Effector memory CD8-positive, alpha-beta T cell (primary cell): Measurements from ENCODE around the gene GPHB5.

ENCODE experiments used
- ATAC-seq: fragments of 150-1000 bp; cut with Tn5 transposase; replicated peaks from 2 replicates; pipeline ENCODE4 v1.10.0; 2021; ENCODE audit warnings: mild to moderate bottlenecking, moderate library complexity
- DNase-seq, 3 experiments: peaks; one replicate each; pipeline ENCODE4 v3.0.0; 2021
- H3K27ac Mint-ChIP-seq, 2 donors: one replicate each; pipeline ENCODE4 v1.8.0; 2022; ENCODE audit warnings: mild to moderate bottlenecking in 2 of 2, mixed read lengths in 2 of 2, moderate library complexity in 2 of 2
- H3K27me3 Mint-ChIP-seq, 2 donors: one replicate each; pipeline ENCODE4 v1.8.0; 2022; ENCODE audit warnings: mixed read lengths in 2 of 2
- H3K36me3 Mint-ChIP-seq: one replicate; pipeline ENCODE4 v1.8.0; 2022; ENCODE audit warnings: mild to moderate bottlenecking, moderate library complexity, mixed read lengths; ENCODE audit not compliant: insufficient read depth
- H3K4me1 Mint-ChIP-seq, 2 donors: one replicate each; pipeline ENCODE4 v1.8.0; 2022; ENCODE audit warnings: low read depth in 2 of 2, mixed read lengths in 2 of 2
- H3K4me3 Mint-ChIP-seq, 2 donors: one replicate each; pipeline ENCODE4 v1.8.0; 2022; ENCODE audit warnings: mild to moderate bottlenecking in 2 of 2, mixed read lengths in 2 of 2, moderate library complexity in 2 of 2
- H3K9me3 Mint-ChIP-seq, 2 donors: one replicate each; pipeline ENCODE4 v1.8.0; 2022; ENCODE audit warnings: mixed read lengths in 2 of 2
- total RNA-seq, 9 experiments: gene quantifications; one replicate each; lab custom pipeline; 2026; lab: John Stamatoyannopoulos, UW

Gene GPHB5
- total RNA-seq: 0 reads per million in 9 experiments

- Mint-ChIP-seq H3K4me3 (no peak within 1 kb of the TSS), H3K27me3 (peaks cover 36 to 72% of the 10 kb centered on the region in 2 donors), H3K27ac (no peak within 1 kb of the TSS), H3K9me3 (no peaks in the 10 kb centered on the region), H3K36me3 (no peaks in the 10 kb centered on the region), H3K4me1 (no peaks in the 10 kb centered on the region)
- DNase-seq: no peak
- no peak for ATAC-seq
Measured at GRCh38 chr14:63318835-63319234, at the start of gene GPHB5. TSS of gene GPHB5 (minus strand) at chr14:63318935. CDS start at chr14:63317849, 1,086 bp downstream.

GRCh38 chr14:63367742-63368364, 49.1 kb upstream of the GPHB5 start:
- Mint-ChIP-seq H3K27ac (no peak overlapping the region), H3K9me3 (peaks cover 0 to 9% of the 10 kb centered on the region in 2 donors), H3K27me3 (peaks cover 0 to 4% of the 10 kb centered on the region in 2 donors), H3K4me1 (no peaks in the 10 kb centered on the region), H3K4me3 (no peak overlapping the region), H3K36me3 (no peaks in the 10 kb centered on the region)
- no peak for DNase-seq
- no peak for ATAC-seq

- peaks cover 0 to 9% of the 10 kb centered on the region in 2 donors for H3K9me3 Mint-ChIP-seq
- no peak overlapping the region for H3K27ac Mint-ChIP-seq
- H3K36me3 Mint-ChIP-seq: no peaks in the 10 kb centered on the region
- peaks cover 14 to 16% of the 10 kb centered on the region in 2 donors for H3K27me3 Mint-ChIP-seq
- H3K4me3 Mint-ChIP-seq: no peak overlapping the region
- DNase-seq: no peak
- H3K4me1 Mint-ChIP-seq: no peaks in the 10 kb centered on the region
- no peak for ATAC-seq
Measured at GRCh38 chr14:63362389-63362819, 43.7 kb upstream of the GPHB5 start.

- DNase-seq: no peak
- peaks cover 14 to 17% of the 10 kb centered on the region in 2 donors for H3K27me3 Mint-ChIP-seq
- no peak overlapping the region for H3K27ac Mint-ChIP-seq
- no peaks in the 10 kb centered on the region for H3K4me1 Mint-ChIP-seq
- no peak for ATAC-seq
- no peak overlapping the region for H3K4me3 Mint-ChIP-seq
- H3K9me3 Mint-ChIP-seq: peaks cover 0 to 9% of the 10 kb centered on the region in 2 donors
- H3K36me3 Mint-ChIP-seq: no peaks in the 10 kb centered on the region
Measured at GRCh38 chr14:63361790-63362189, 43.1 kb upstream of the GPHB5 start.

- ATAC-seq (no peak), DNase-seq (no peak)
- H3K9me3 Mint-ChIP-seq: no peaks in the 10 kb centered on the region
- H3K36me3 Mint-ChIP-seq: no peaks in the 10 kb centered on the region
- no peak overlapping the region for H3K4me3 Mint-ChIP-seq
- no peaks in the 10 kb centered on the region for H3K4me1 Mint-ChIP-seq
- no peak overlapping the region for H3K27ac Mint-ChIP-seq
- peaks cover 14 to 18% of the 10 kb centered on the region in 2 donors for H3K27me3 Mint-ChIP-seq
Measured at GRCh38 chr14:63357841-63358240, 39.1 kb upstream of the GPHB5 start.

- H3K27ac Mint-ChIP-seq: no peak overlapping the region
- H3K27me3 Mint-ChIP-seq: peaks cover 38 to 44% of the 10 kb centered on the region in 2 donors
- H3K4me3 Mint-ChIP-seq: no peak overlapping the region
- ATAC-seq (no peak), DNase-seq (no peak)
- no peaks in the 10 kb centered on the region for H3K36me3 Mint-ChIP-seq
- no peaks in the 10 kb centered on the region for H3K9me3 Mint-ChIP-seq
- H3K4me1 Mint-ChIP-seq: no peaks in the 10 kb centered on the region
Measured at GRCh38 chr14:63345826-63346225, 27.1 kb upstream of the GPHB5 start.

GRCh38 chr14:63344336-63344735, 25.6 kb upstream of the GPHB5 start:
- Mint-ChIP-seq H3K9me3 (no peaks in the 10 kb centered on the region), H3K27ac (no peak overlapping the region), H3K4me1 (no peaks in the 10 kb centered on the region), H3K36me3 (no peaks in the 10 kb centered on the region), H3K4me3 (no peak overlapping the region), H3K27me3 (peaks cover 43 to 53% of the 10 kb centered on the region in 2 donors)
- ATAC-seq (no peak), DNase-seq (no peak)

- Mint-ChIP-seq H3K9me3 (no peaks in the 10 kb centered on the region), H3K27ac (no peak overlapping the region), H3K4me1 (no peaks in the 10 kb centered on the region), H3K4me3 (no peak overlapping the region), H3K36me3 (no peaks in the 10 kb centered on the region), H3K27me3 (peaks cover 43 to 53% of the 10 kb centered on the region in 2 donors)
- ATAC-seq (no peak), DNase-seq (no peak)
Measured at GRCh38 chr14:63343878-63344277, 25.1 kb upstream of the GPHB5 start.

GRCh38 chr14:63342371-63342770, 23.6 kb upstream of the GPHB5 start:
- Mint-ChIP-seq H3K27me3 (peaks cover 35 to 49% of the 10 kb centered on the region in 2 donors), H3K27ac (no peak overlapping the region), H3K4me3 (no peak overlapping the region), H3K36me3 (no peaks in the 10 kb centered on the region), H3K4me1 (no peaks in the 10 kb centered on the region), H3K9me3 (peaks cover 0 to 2% of the 10 kb centered on the region in 2 donors)
- ATAC-seq (no peak), DNase-seq (no peak)

- no peak for ATAC-seq
- H3K27ac Mint-ChIP-seq: no peak overlapping the region
- H3K27me3 Mint-ChIP-seq: peaks cover 22 to 42% of the 10 kb centered on the region in 2 donors
- H3K9me3 Mint-ChIP-seq: no peaks in the 10 kb centered on the region
- no peaks in the 10 kb centered on the region for H3K36me3 Mint-ChIP-seq
- no peak for DNase-seq
- H3K4me3 Mint-ChIP-seq: no peak overlapping the region
- no peaks in the 10 kb centered on the region for H3K4me1 Mint-ChIP-seq
Measured at GRCh38 chr14:63328787-63329737, 10.3 kb upstream of the GPHB5 start.

- ATAC-seq (no peak), DNase-seq (no peak)
- no peaks in the 10 kb centered on the region for H3K36me3 Mint-ChIP-seq
- no peaks in the 10 kb centered on the region for H3K4me1 Mint-ChIP-seq
- H3K9me3 Mint-ChIP-seq: no peaks in the 10 kb centered on the region
- H3K4me3 Mint-ChIP-seq: no peak overlapping the region
- H3K27me3 Mint-ChIP-seq: peaks cover 12 to 21% of the 10 kb centered on the region in 2 donors
- H3K27ac Mint-ChIP-seq: no peak overlapping the region
Measured at GRCh38 chr14:63326840-63327239, 8.1 kb upstream of the GPHB5 start.

GRCh38 chr14:63322897-63323573, 4.3 kb upstream of the GPHB5 start:
- Mint-ChIP-seq H3K4me1 (no peaks in the 10 kb centered on the region), H3K27ac (no peak overlapping the region), H3K36me3 (no peaks in the 10 kb centered on the region), H3K9me3 (no peaks in the 10 kb centered on the region), H3K4me3 (no peak overlapping the region), H3K27me3 (peaks cover 33 to 37% of the 10 kb centered on the region in 2 donors)
- no peak for DNase-seq
- ATAC-seq: no peak

GRCh38 chr14:63322472-63322871, 3.7 kb upstream of the GPHB5 start:
- H3K9me3 Mint-ChIP-seq: no peaks in the 10 kb centered on the region

More at GRCh38 chr14:63322472-63322871, 3.7 kb upstream of the GPHB5 start:
- no peaks in the 10 kb centered on the region for H3K36me3 Mint-ChIP-seq
- H3K4me3 Mint-ChIP-seq: no peak overlapping the region
- H3K27me3 Mint-ChIP-seq: peaks cover 33 to 42% of the 10 kb centered on the region in 2 donors
- H3K27ac Mint-ChIP-seq: no peak overlapping the region
- H3K4me1 Mint-ChIP-seq: no peaks in the 10 kb centered on the region
- DNase-seq (no peak), ATAC-seq (no peak)
